ENCODE results near the gene CT45A3. TPM values are rescaled to one million over a fixed set of nuclear protein-coding genes. Genes with fewer than 3 reads are reported as not detected.
"Not testable (repeated sequence)": the region's sequence is repeated elsewhere in the genome, so short reads cannot be mapped to it uniquely, and the experiment has no call there.

The CT45A3 gene
- total RNA-seq, result not detected

GRCh38 chrX:135768091-135768490 is at the start of gene CT45A3:
CT45A3 (minus strand) TSS chrX:135768191; CDS start chrX:135764444, 3,747 bp downstream.
- DNase-seq; H3K9me3 Mint-ChIP-seq; H3K4me3 Mint-ChIP-seq; H3K36me3 Mint-ChIP-seq (ENCODE audit: low read depth); POLR2A ChIA-PET; H3K27me3 Mint-ChIP-seq; CTCF ChIA-PET; H3K27ac Mint-ChIP-seq; H3K4me1 Mint-ChIP-seq: not testable (repeated sequence)

DNA sequence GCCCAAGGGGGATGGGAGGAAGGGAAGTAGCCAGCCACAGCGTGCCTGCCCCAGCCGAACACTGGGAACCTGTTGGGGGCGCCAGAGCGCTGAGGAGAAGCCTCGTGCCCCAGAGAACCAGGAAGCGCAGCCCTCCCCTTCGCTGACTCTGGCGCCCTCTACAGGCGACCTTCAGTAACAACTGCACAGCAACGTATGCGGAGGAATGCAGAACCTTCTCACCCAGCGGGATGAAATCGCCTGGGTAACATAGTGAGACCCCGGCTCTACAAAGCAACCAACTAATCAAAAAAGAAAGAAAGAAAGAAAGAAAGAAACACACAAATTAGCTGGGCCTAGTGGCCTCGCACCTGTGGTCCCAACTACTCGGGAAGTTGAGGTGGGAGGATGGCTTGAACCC is 34.7 kb upstream of the CT45A3 start, which contains the start of gene CT45A6:
CT45A6 (minus strand) TSS at position 101 of the 400 bp plus-strand sequence. CDS start 3,794 bp downstream, outside the sequence.
- DNase-seq; H3K4me3 Mint-ChIP-seq; POLR2A ChIA-PET; H3K36me3 Mint-ChIP-seq (ENCODE audit: low read depth); CTCF ChIA-PET; H3K9me3 Mint-ChIP-seq; H3K27me3 Mint-ChIP-seq; H3K4me1 Mint-ChIP-seq; H3K27ac Mint-ChIP-seq: not testable (repeated sequence)

GRCh38 chrX:135785403-135785802 is 17.4 kb upstream of the CT45A3 start, which contains the start of gene CT45A5:
CT45A5 (minus strand) TSS chrX:135785503; CDS start chrX:135781729, 3,774 bp downstream.
- H3K9me3 Mint-ChIP-seq; H3K4me3 Mint-ChIP-seq; H3K27ac Mint-ChIP-seq; POLR2A ChIA-PET; CTCF ChIA-PET; H3K36me3 Mint-ChIP-seq (ENCODE audit: low read depth); DNase-seq; H3K4me1 Mint-ChIP-seq; H3K27me3 Mint-ChIP-seq: not testable (repeated sequence)

DNA sequence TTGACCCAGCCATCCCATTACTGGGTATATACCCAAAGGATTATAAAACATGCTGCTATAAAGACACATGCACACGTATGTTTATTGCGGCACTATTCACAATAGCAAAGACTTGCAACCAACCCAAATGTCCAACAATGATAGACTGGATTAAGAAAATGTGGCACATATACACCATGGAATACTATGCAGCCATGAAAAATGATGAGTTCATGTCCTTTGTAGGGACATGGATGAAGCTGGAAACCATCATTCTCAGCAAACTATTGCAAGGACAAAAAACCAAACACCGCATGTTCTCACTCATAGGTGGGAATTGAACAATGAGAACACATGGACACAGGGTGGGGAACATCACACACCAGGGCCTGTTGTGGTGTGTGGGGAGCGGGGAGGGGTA is 23.3 kb downstream of the CT45A3 start:
- H3K27ac Mint-ChIP-seq; H3K36me3 Mint-ChIP-seq (ENCODE audit: low read depth); POLR2A ChIA-PET; DNase-seq; H3K4me1 Mint-ChIP-seq; H3K27me3 Mint-ChIP-seq; H3K4me3 Mint-ChIP-seq; H3K9me3 Mint-ChIP-seq; CTCF ChIA-PET: not testable (repeated sequence)

GRCh38 chrX:135741192-135741715 is 26.7 kb downstream of the CT45A3 start:
- CTCF ChIA-PET, result no interaction called here
- H3K27me3 Mint-ChIP-seq, result no peaks in the 10 kb centered on the region
- POLR2A ChIA-PET, result no interaction called here
- H3K4me1 Mint-ChIP-seq, result no peaks in the 10 kb centered on the region
- no peaks in the 10 kb centered on the region for H3K9me3 Mint-ChIP-seq
- DNase-seq, result no peak
- H3K4me3 Mint-ChIP-seq, result no peak overlapping the region
- H3K27ac Mint-ChIP-seq, result no peak overlapping the region
- H3K36me3 Mint-ChIP-seq (ENCODE audit: low read depth), result no peaks in the 10 kb centered on the region

DNA sequence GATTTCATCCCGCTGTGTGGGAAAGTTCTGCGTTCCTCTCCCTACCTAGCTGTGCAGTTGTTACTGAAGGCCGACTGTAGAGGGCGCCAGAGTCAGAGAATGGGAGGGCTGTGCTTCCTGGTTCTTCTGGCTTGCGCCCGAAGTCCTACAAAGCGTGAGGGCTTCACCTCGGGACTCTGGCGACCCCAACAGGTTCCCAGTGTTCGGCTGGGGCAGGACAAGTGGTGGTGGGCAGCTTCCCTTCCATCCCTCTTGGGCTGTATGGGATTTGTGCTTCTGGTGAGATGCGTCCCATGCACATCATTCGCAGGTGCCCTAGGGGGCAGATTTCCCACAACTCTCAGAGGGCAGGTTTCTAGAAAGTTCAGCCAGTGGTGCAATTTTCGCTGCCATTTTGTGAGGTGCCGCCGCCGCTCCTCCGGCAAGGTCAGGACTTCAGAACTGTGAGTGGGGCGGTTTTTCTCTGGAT is 27.3 kb downstream of the CT45A3 start:
- Mint-ChIP-seq H3K27me3 (no peaks in the 10 kb centered on the region), H3K4me3 (no peak overlapping the region), H3K9me3 (no peaks in the 10 kb centered on the region), H3K27ac (no peak overlapping the region), H3K4me1 (no peaks in the 10 kb centered on the region), H3K36me3 (ENCODE audit: low read depth) (no peaks in the 10 kb centered on the region)
- POLR2A ChIA-PET, result no interaction called here
- CTCF ChIA-PET, result no interaction called here
- DNase-seq, result peak; percentile 53

GRCh38 chrX:135737366-135738071 is 30.5 kb downstream of the CT45A3 start:
- H3K27ac Mint-ChIP-seq, result no peak overlapping the region
- ChIA-PET CTCF (no interaction called here), POLR2A (no interaction called here)
- no peak for DNase-seq
- no peaks in the 10 kb centered on the region for H3K4me1 Mint-ChIP-seq
- H3K9me3 Mint-ChIP-seq, result no peaks in the 10 kb centered on the region
- no peaks in the 10 kb centered on the region for H3K36me3 Mint-ChIP-seq (ENCODE audit: low read depth)
- H3K4me3 Mint-ChIP-seq, result no peak overlapping the region
- H3K27me3 Mint-ChIP-seq, result no peaks in the 10 kb centered on the region

DNA sequence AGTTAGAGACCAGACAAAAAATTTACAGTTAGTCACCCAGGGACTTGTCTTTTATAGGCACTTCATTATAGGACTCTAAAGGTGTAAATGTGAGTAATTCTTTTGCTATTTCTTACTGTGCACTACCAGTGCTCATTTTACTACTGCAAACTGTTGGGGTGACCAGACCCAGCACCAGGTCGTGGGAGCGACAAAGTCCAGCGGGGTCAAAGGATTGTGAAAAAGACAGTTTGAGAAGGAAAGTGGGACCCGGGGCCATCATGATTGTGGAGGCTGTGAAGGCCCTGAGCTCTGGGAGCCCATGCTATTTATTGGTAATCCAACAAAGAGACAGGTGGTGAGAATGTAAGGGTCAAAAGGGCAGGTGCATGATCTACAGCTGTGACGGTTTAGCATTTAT is 33.3 kb downstream of the CT45A3 start:
- CTCF ChIA-PET; H3K36me3 Mint-ChIP-seq (ENCODE audit: low read depth); H3K27ac Mint-ChIP-seq; H3K27me3 Mint-ChIP-seq; H3K9me3 Mint-ChIP-seq; POLR2A ChIA-PET; H3K4me1 Mint-ChIP-seq; H3K4me3 Mint-ChIP-seq; DNase-seq: not testable (repeated sequence)

- CTCF ChIA-PET, result no interaction called here
- Mint-ChIP-seq H3K36me3 (ENCODE audit: low read depth) (no peaks in the 10 kb centered on the region), H3K27me3 (no peaks in the 10 kb centered on the region), H3K27ac (no peak overlapping the region), H3K4me1 (no peaks in the 10 kb centered on the region), H3K4me3 (no peak overlapping the region), H3K9me3 (no peaks in the 10 kb centered on the region)
- POLR2A ChIA-PET, result no interaction called here
- DNase-seq, result no peak
Observed at GRCh38 chrX:135713795-135714194, 54.2 kb downstream of the CT45A3 start.

DNA sequence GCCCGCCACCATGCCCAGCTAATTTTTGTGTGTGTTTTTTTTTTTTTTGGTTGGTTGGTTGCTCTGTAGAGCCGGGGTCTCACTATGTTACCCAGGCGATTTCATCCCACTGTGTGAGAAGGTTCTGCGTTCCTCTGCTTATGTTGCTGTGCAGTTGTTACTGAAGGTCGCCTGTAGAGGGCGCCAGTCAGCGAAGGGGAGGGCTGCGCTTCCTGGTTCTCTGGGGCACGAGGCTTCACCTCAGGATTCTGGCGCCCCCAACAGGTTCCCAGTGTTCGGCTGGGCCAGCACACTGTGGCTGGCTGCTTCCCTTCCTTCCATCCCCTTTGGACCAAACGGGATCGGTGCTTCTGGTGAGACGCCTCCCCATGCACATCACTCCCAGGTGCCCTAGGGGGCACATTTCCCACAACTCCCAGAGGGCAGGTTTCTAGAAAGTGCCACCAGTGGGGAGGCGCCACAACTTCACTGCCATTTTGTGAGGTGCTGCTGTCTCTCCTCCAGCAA is 54.8 kb downstream of the CT45A3 start, which contains the start of gene CT45A1:
CT45A1 (plus strand) TSS at position 457 of the 507 bp plus-strand sequence. CDS start 5,302 bp downstream, outside the sequence.
- H3K27me3 Mint-ChIP-seq; H3K9me3 Mint-ChIP-seq; CTCF ChIA-PET; POLR2A ChIA-PET; H3K4me3 Mint-ChIP-seq; DNase-seq; H3K27ac Mint-ChIP-seq; H3K36me3 Mint-ChIP-seq (ENCODE audit: low read depth); H3K4me1 Mint-ChIP-seq: not testable (repeated sequence)

Other genes with a start within 250 kb of the CT45A3 start
- 10 to 100 TPM; 25.0 to 29.0 TPM for gene INTS6L, start 247.5 kb downstream of the CT45A3 start, total RNA-seq
- gene CT45A1, start 54.6 kb downstream of the CT45A3 start, total RNA-seq, result not detected
- 1 to 10 TPM in 1 of 2 experiments, under 1 TPM in 1; 0.58 to 1.1 TPM for gene CT45A5, start 17.3 kb upstream of the CT45A3 start, total RNA-seq
- gene CT45A6, start 34.6 kb upstream of the CT45A3 start, total RNA-seq, result not detected
- gene CT45A2, start 51.8 kb upstream of the CT45A3 start, total RNA-seq, result not detected
- gene CT45A7, start 69.1 kb upstream of the CT45A3 start, total RNA-seq, result not detected
- not detected for gene CT45A8, start 86.3 kb upstream of the CT45A3 start, total RNA-seq
- not detected for gene CT45A9, start 103.6 kb upstream of the CT45A3 start, total RNA-seq
- not detected for gene CT45A10, start 125.3 kb upstream of the CT45A3 start, total RNA-seq
- not detected for gene SAGE1, start 125.5 kb upstream of the CT45A3 start, total RNA-seq
- 10 to 100 TPM; 19.2 to 19.3 TPM for gene MMGT1, start 205.8 kb upstream of the CT45A3 start, total RNA-seq
- 10 to 100 TPM; 18.6 to 20.9 TPM for gene SLC9A6, start 217.2 kb upstream of the CT45A3 start, total RNA-seq